K562 (cell line): ENCODE measurements around the gene MOB3C. TPM values are rescaled to one million over a fixed set of nuclear protein-coding genes. Genes with fewer than 3 reads are reported as not detected.

ENCODE experiments used
- ATAC-seq: fragments of 200-7000 bp; cut with Tn5 transposase; 3 replicates; pipeline ENCODE4 v1.9.1; 2020; ENCODE audit warnings: moderate library complexity
- BruUV-seq: library from RNA; stranded (reverse); fragments of 400-500 nt; replicated peaks from 2 replicates; lab custom pipeline; 2021; lab: Mats Ljungman, UMichigan
- CTCF ChIA-PET: fragments of 300-600 bp; formaldehyde crosslinking; extraction: SDS; loops from one replicate; lab custom pipeline; 2021; ENCODE audit warnings: low intra/inter-chr PET ratio; lab: Yijun Ruan, JAX
- POLR2A ChIA-PET: fragments of 300-600, 350-650 bp; sonication (Branson Sonifier 250); formaldehyde crosslinking; extraction: SDS; loops from one replicate; lab custom pipeline; 2021; ENCODE audit warnings: antibody characterized with exemption, inconsistent platforms; lab: Yijun Ruan, JAX
- DNase-seq, 4 experiments: peaks; one replicate each; pipeline versions ENCODE4 v3.0.0 to v3.0.0-alpha.2; 2011 to 2018; ENCODE audit warnings: low spot score in 3 of 4, mixed read lengths in 3 of 4; ENCODE audit errors: extremely low read depth in 1 of 4
- FAIRE-seq: peaks from 2 replicates; lab custom pipeline; 2011; peaks lifted over from hg19 to GRCh38; lab: Jason Lieb, UNC
- H2AFZ ChIP-seq: 2 replicates; pipeline ENCODE4 v1.6.0; 2011; ENCODE audit warnings: low read depth, low read length, control low read depth, inconsistent platforms
- H3K27ac ChIP-seq: fragments of 200-600 bp; 3 replicates; pipeline ENCODE4 v1.8.0; 2011; ENCODE audit warnings: low read depth, mild to moderate bottlenecking, control low read depth, inconsistent platforms, low read length, moderate library complexity, mixed read lengths; ENCODE audit errors: extremely low read depth
- H3K27me3 ChIP-seq, 2 experiments: fragments of 300-600 bp in 1 of 2; 2 replicates in 1 of 2; 3 replicates in 1 of 2; pipeline versions ENCODE4 v1.6.0 to v1.8.0; 2011; ENCODE audit warnings: inconsistent platforms in 2 of 2, low read length in 2 of 2, mild to moderate bottlenecking in 1 of 2, mixed read lengths in 1 of 2, moderate library complexity in 1 of 2; ENCODE audit not compliant: control insufficient read depth in 2 of 2, insufficient read depth in 2 of 2
- H3K36me3 ChIP-seq: fragments of 300-600 bp; 3 replicates; pipeline ENCODE4 v1.8.0; 2011; ENCODE audit warnings: mild to moderate bottlenecking, low read length, inconsistent platforms; ENCODE audit not compliant: control insufficient read depth, insufficient read depth
- H3K4me1 ChIP-seq, 2 experiments: fragments of 200-600 bp in 1 of 2; replicated peaks in 1 of 2; 2 replicates in 1 of 2; 3 replicates in 1 of 2; pipeline versions ENCODE4 v1.5.1 to v1.8.0; 2011; ENCODE audit warnings: inconsistent platforms in 2 of 2, low read length in 2 of 2, mild to moderate bottlenecking in 1 of 2, mixed read lengths in 1 of 2, moderate library complexity in 1 of 2; ENCODE audit not compliant: control insufficient read depth in 2 of 2, insufficient read depth in 2 of 2
- H3K4me2 ChIP-seq: 2 replicates; pipeline ENCODE4 v1.6.1; 2011; ENCODE audit warnings: low read length, control low read depth, inconsistent platforms, mixed read lengths; ENCODE audit not compliant: insufficient read depth
- H3K4me3 ChIP-seq: fragments of 200-600 bp; sonication (generic), shearing (Covaris generic); 2 replicates; pipeline ENCODE4 v1.5.1; 2016; ENCODE audit warnings: control low read depth, inconsistent platforms
- H3K79me2 ChIP-seq: fragments of 200-600 bp; 3 replicates; pipeline ENCODE4 v1.8.0; 2011; ENCODE audit warnings: low read length, inconsistent platforms; ENCODE audit not compliant: control insufficient read depth, insufficient read depth
- H3K9ac ChIP-seq, 2 experiments: 2 replicates each; pipeline versions ENCODE4 v1.6.0 to v1.6.1; 2011; ENCODE audit warnings: low read depth in 2 of 2, low read length in 2 of 2, control low read depth in 1 of 2, inconsistent platforms in 1 of 2, mild to moderate bottlenecking in 1 of 2, mixed read lengths in 1 of 2; ENCODE audit not compliant: insufficient read depth in 1 of 2
- H3K9me1 ChIP-seq: one replicate; pipeline ENCODE4 v1.6.0; 2011; ENCODE audit warnings: inconsistent platforms, mild to moderate bottlenecking, low read length, moderate library complexity; ENCODE audit not compliant: control insufficient read depth, insufficient read depth
- H3K9me3 ChIP-seq: replicated peaks from 2 replicates; pipeline ENCODE4 v1.5.1; 2011; ENCODE audit warnings: low read depth, low read length, inconsistent platforms; ENCODE audit not compliant: control insufficient read depth, insufficient read depth
- H4K20me1 ChIP-seq: replicated peaks from 2 replicates; pipeline ENCODE4 v1.6.1; 2011; ENCODE audit warnings: low read length, inconsistent platforms, mixed read lengths; ENCODE audit not compliant: control insufficient read depth, insufficient read depth
- BRF1 ChIP-seq: IDR thresholded peaks from 3 replicates; pipeline ENCODE4 v1.6.1; 2011; ENCODE audit warnings: borderline replicate concordance, mild to moderate bottlenecking; ENCODE audit not compliant: insufficient read length; ENCODE audit errors: extremely low read depth
- CC2D1A ChIP-seq: fragments of 450-650 bp; IDR thresholded peaks from 2 replicates; pipeline ENCODE4 v1.6.1; 2017; ENCODE audit warnings: mild to moderate bottlenecking
- MCM7 ChIP-seq, 2 experiments: fragments of 450-650 bp; IDR thresholded peaks; 2 replicates each; pipeline ENCODE4 v1.6.1; 2016 to 2018
- NR3C1 ChIP-seq: sonication (generic); formaldehyde crosslinking; IDR thresholded peaks from 2 replicates; pipeline ENCODE4 v1.8.1; 2022; ENCODE audit warnings: missing genetic modification reagents
- SFPQ ChIP-seq: fragments of 200-400 bp; formaldehyde crosslinking; IDR thresholded peaks from 2 replicates; pipeline ENCODE4 v1.6.1; 2017; ENCODE audit warnings: mild to moderate bottlenecking, low read depth, low read length, moderate library complexity
- SMAD4 ChIP-seq: fragments of 250-450 bp; sonication (Bioruptor Pico); conservative IDR thresholded peaks from 2 replicates; pipeline ENCODE4 v1.8.0; 2021; ENCODE audit warnings: inconsistent platforms, mild to moderate bottlenecking, moderate library complexity
- TEAD2 ChIP-seq: fragments of 450-650 bp; IDR thresholded peaks from 2 replicates; pipeline ENCODE4 v1.6.1; 2016; ENCODE audit warnings: missing genetic modification characterization, control low read depth, missing compliant biosample characterization
- ZBED1 ChIP-seq: IDR thresholded peaks from 2 replicates; pipeline ENCODE4 v1.6.1; 2014
- ZBTB12 ChIP-seq: fragments of 250-450 bp; sonication (Bioruptor Pico); IDR thresholded peaks from 2 replicates; pipeline ENCODE4 v1.4.0; 2020
- ZFP1 ChIP-seq: fragments of 450-650 bp; formaldehyde crosslinking; IDR thresholded peaks from 2 replicates; pipeline ENCODE4 v1.4.0; 2020; ENCODE audit warnings: mild to moderate bottlenecking, mixed read lengths
- ZNF780A ChIP-seq: fragments of 250-450 bp; sonication (Bioruptor Pico); IDR thresholded peaks from 2 replicates; pipeline ENCODE4 v1.5.0; 2021; ENCODE audit warnings: mild to moderate bottlenecking
- WGBS: fragments of 100-300 bp; shearing (Covaris generic); methylation state at CpG from one replicate; pipeline ENCODE4 v1.1.6; 2016; ENCODE audit warnings: low coverage, mixed read lengths; ENCODE audit not compliant: insufficient coverage; ENCODE audit errors: missing lambda C conversion rate; 5-methylcytosine and 5-hydroxymethylcytosine counted together
- in situ Hi-C: fragments of 300-500 bp; cut with MboI; formaldehyde crosslinking; loops from 4 replicates; pipeline ENCODE4 v1.15.0; 2018; ENCODE audit warnings: inconsistent platforms, mixed read lengths
- intact Hi-C: fragments of 100-400 bp; cut with micrococcal nuclease; formaldehyde crosslinking; loops from 2 replicates; pipeline ENCODE4 v1.14.2; 2022
- polyA plus RNA-seq, 8 experiments: library from polyadenylated mRNA; depleted of rRNA in 4 of 8; stranded (reverse) in 5 of 8; unstranded in 3 of 8; fragments of >200 nt; fragmentation: Nextera tagmentation in 2 of 8; fragmentation: Illumina TruSeq in 1 of 8; extraction: Ambion mirVana in 2 of 8; extraction: Trizol in 1 of 8; gene quantifications; 2 replicates each; pipeline versions ENCODE4 v1.2.1 to v1.2.3, GENCODE V29; 2011 to 2014; ENCODE audit warnings: inconsistent platforms in 1 of 8, missing spikeins in 1 of 8
- total RNA-seq, 7 experiments: library from RNA; depleted of rRNA in 6 of 7; stranded (reverse); fragments of >200 nt in 6 of 7; fragmentation: Illumina TruSeq in 2 of 7; extraction: Trizol in 2 of 7; gene quantifications; 2 replicates each; pipeline versions ENCODE4 v1.2.1 to v1.2.3, GENCODE V29; 2011 to 2021; ENCODE audit warnings: low replicate concordance in 1 of 7

The MOB3C gene
- total and polyA plus RNA-seq, 9 of the 15 experiments (the other 6 are each of a cell fraction or from before 2014, with no cell fraction given): 1.0 to 7.5 (median 3.7) TPM

GRCh38 chr1:46653405-46653958 lies 36.9 kb upstream of the MOB3C start (continued):
- TF ChIP-seq MCM7 (IDR thresholded peaks at IDR 0.05): no peak
- no peak for TF ChIP-seq NR3C1 (CRISPR knock-in tag)
- TF ChIP-seq CC2D1A: no peak
- no peak for TF ChIP-seq SMAD4 (CRISPR knock-in tag)

GRCh38 chr1:46652321-46653100 lies 35.9 kb upstream of the MOB3C start:
- CTCF ChIA-PET: no interaction called here
- H3K27ac ChIP-seq: no peak overlapping the region

More at GRCh38 chr1:46652321-46653100, 35.9 kb upstream of the MOB3C start:
- DNase-seq (no peak), ATAC-seq (no peak), FAIRE-seq (no peak)
- no peaks in the 10 kb centered on the region for H3K79me2 ChIP-seq
- intact Hi-C loops (no loop called here), in situ Hi-C loops (no loop called here)
- H3K4me3 ChIP-seq: no peak overlapping the region
- TF ChIP-seq SFPQ: no peak
- no peak for TF ChIP-seq ZFP1 (CRISPR knock-in tag)
- TF ChIP-seq ZBTB12 (CRISPR knock-in tag): no peak
- no peak for TF ChIP-seq ZNF780A (CRISPR knock-in tag)
- no peak for TF ChIP-seq BRF1
- no peak for TF ChIP-seq TEAD2 (tag)
- TF ChIP-seq ZBED1: no peak
- no TSS peak for BruUV-seq
- no peaks in the 10 kb centered on the region for H4K20me1 ChIP-seq
- no peaks in the 10 kb centered on the region for H3K9me3 ChIP-seq
- peaks cover 24% of the 10 kb centered on the region for H3K36me3 ChIP-seq
- H3K27me3 ChIP-seq: no peaks in the 10 kb centered on the region
- H3K4me2 ChIP-seq: no peak overlapping the region
- WGBS: 52% methylated on average over 6 of the region's 6 CpGs
- POLR2A ChIA-PET: interaction anchor here (0.6 to 0.8 kb wide), 2 partner anchors 21 to 32 kb away, joined by 3 read pairs; no protein-coding TSS in a partner anchor
- no peaks in the 10 kb centered on the region for H3K4me1 ChIP-seq
- no peaks in the 10 kb centered on the region for H3K9me1 ChIP-seq
- H3K9ac ChIP-seq: no peak overlapping the region
- no peak overlapping the region for H2AFZ ChIP-seq
